ENCODE data around the gene INAFM1. TPM values are rescaled to one million over a fixed set of nuclear protein-coding genes. Genes with fewer than 3 reads are reported as not detected.

The INAFM1 gene
- total and polyA plus RNA-seq, 9 of the 15 experiments (the other 6 are each of a cell fraction or from before 2014, with no cell fraction given), result 0.71 to 30.9 (median 3.1) TPM

DNA sequence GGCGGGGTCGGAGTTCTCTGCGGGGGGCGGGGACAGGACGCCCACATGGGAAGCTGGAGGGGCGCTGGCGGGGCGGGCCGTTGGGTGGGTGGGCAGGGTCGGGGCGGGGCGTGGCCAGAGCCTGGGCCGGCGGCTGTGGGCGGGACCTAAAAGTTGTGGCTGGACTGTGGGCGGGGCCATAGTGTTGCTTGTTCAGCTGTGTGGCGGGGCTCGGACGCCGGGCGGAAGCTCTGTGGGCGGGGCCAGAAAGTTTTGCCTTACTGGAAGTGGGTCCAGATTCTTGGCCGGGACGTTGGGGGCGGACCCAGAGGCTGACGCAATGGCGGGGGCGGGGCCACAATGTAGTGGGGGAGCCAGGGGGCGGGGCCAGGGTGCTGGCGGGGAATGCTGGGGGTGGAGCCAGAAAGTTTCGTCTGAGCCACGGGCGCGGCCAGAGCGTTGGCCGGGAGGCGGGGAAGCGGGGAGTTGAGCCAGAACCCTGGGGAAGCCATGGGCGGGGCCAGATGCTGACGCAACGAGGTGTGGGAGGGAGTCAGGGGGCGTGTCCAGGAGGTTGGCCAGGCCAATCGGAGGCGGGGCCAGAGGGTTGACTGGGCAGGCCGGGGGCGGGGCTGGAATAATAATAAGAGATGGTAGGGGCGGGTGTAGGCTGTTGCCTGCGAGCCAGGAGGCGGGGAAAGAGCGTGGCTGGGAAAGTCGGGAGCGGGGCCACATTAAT, 17.8 kb upstream of the INAFM1 start (continued):
- TF ChIP-seq POLR2AphosphoS5 (IDR thresholded peaks at IDR 0.05; ENCODE audit: control insufficient read depth, insufficient read depth, low read depth, low read length) (no peak), TCF7 (IDR thresholded peaks at IDR 0.05; ENCODE audit: borderline replicate concordance) (0 out of 2 replicates have a peak, but pooled peaks have one; percentile 12), GATA2 (CRISPR knock-in tag; IDR thresholded peaks at IDR 0.05) (no peak), HMGN3 (IDR thresholded peaks at IDR 0.05; ENCODE audit: borderline replicate concordance, extremely low read depth, insufficient read length, low read depth, low read length) (peak; percentile 96), BHLHE40 (IDR thresholded peaks at IDR 0.05; ENCODE audit: low read length) (no peak; the same call in 1 of the 2 replicates), REST (IDR thresholded peaks at IDR 0.05; ENCODE audit: borderline replicate concordance) (no peak), REST (CRISPR knock-in tag; IDR thresholded peaks at IDR 0.05; ENCODE audit: low read depth) (no peak), TCF3 (CRISPR knock-in tag; IDR thresholded peaks at IDR 0.05) (no peak), MAZ (CRISPR knock-in tag; conservative IDR thresholded peaks at IDR 0.05 in 1 of 2, IDR thresholded peaks at IDR 0.05 in 1 of 2) (peak; percentile 30 to 85; a peak in 2 of 4 replicates), GTF3C2 (IDR thresholded peaks at IDR 0.05; ENCODE audit: borderline replicate concordance, extremely low read depth, insufficient read length) (no peak)
- TF ChIP-seq, protein P1, sequence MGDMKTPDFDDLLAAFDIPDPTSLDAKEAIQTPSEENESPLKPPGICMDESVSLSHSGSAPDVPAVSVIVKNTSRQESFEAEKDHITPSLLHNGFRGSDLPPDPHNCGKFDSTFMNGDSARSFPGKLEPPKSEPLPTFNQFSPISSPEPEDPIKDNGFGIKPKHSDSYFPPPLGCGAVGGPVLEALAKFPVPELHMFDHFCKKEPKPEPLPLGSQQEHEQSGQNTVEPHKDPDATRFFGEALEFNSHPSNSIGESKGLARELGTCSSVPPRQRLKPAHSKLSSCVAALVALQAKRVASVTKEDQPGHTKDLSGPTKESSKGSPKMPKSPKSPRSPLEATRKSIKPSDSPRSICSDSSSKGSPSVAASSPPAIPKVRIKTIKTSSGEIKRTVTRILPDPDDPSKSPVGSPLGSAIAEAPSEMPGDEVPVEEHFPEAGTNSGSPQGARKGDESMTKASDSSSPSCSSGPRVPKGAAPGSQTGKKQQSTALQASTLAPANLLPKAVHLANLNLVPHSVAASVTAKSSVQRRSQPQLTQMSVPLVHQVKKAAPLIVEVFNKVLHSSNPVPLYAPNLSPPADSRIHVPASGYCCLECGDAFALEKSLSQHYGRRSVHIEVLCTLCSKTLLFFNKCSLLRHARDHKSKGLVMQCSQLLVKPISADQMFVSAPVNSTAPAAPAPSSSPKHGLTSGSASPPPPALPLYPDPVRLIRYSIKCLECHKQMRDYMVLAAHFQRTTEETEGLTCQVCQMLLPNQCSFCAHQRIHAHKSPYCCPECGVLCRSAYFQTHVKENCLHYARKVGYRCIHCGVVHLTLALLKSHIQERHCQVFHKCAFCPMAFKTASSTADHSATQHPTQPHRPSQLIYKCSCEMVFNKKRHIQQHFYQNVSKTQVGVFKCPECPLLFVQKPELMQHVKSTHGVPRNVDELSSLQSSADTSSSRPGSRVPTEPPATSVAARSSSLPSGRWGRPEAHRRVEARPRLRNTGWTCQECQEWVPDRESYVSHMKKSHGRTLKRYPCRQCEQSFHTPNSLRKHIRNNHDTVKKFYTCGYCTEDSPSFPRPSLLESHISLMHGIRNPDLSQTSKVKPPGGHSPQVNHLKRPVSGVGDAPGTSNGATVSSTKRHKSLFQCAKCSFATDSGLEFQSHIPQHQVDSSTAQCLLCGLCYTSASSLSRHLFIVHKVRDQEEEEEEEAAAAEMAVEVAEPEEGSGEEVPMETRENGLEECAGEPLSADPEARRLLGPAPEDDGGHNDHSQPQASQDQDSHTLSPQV (IDR thresholded peaks at IDR 0.05), result no peak

All from K562 (cell line).